HG03060 (cell line): ENCODE data around the gene TNRC6C.
"Not testable (repeated sequence)": the region's sequence is repeated elsewhere in the genome, so short reads cannot be mapped to it uniquely, and the experiment has no call there.

Source experiments
- ATAC-seq: cut with Tn5 transposase; IDR thresholded peaks from one replicate; pipeline ENCODE4 v1.9.1; 2021; ENCODE audit warnings: low read depth, moderate number of reproducible peaks; ENCODE audit not compliant: unreplicated experiment

Gene TNRC6C

DNA sequence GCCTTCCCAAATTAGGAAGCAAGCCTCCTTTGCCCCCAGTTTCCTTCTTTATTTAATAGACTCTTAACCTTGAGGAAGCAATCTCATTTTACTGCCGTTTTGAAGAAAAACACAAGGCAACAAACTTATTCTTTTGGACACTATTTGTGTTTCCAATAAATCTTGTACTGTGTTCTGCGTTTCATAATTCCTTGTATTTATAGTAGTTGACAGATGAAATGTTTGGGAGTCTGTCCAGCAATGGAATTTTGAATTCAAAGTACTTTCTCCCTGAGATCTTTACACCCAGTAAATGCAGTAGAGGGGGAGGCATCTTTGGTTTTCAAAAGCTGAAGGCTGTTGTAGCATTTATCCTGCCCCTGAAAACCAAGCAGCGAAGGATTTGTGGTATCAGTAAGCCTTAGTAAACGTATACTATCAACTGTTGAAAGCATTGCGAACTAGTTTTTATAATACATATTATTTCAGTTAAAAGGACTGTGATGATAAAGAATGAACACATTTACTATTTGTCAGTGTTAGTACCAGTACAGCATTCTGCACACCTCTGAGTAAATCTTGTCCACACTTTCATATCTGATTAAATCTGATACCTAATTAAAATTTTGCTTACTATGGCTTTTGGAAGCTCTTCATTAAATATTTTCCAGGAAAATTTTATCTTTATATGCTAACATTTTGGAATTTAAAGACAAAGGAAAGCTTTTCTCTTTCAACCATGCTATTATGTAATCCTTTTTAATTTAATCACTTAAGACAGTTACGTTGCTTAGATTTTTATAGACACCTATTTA is 83.1 kb downstream of the TNRC6C start:
- no peak for ATAC-seq

DNA sequence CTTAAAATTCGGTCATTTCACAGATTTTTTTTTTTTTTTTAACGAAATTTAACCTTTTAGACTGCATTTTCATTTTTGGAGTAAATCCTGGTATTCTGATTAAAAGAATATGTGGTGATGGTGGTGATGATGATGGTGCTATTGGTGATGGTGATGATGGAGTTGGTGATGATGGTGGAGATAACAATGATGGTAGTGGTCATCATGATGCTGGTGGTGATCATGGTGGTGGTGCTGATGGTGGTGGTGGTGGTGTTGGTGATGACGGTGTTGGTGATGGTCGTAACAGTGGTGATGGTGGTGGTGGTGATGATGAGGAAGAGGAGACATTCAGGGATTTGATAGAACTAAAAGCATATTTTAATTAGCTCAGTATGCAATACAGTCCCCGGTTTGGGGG is 84.0 kb downstream of the TNRC6C start:
- ATAC-seq: no peak

DNA sequence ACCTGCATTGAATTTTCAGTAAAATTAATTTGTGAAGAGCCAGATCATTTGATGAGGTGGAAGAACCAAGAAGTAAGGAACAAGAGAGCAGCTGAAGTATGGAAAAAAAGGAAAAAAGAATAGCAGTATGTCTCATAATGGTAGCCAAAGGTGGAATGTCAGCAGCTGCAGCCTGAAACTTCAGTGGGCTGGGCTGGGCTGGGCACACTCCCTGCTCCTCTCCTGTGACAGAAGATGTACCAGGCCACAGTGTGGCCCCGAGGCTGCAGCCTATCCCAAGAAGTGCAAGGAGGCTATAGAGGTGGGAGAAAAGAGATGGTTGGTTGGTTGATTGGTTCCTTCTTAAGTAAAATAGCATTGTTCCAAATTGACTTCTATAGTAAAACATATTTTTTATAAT is 84.5 kb downstream of the TNRC6C start:
- no peak for ATAC-seq

DNA sequence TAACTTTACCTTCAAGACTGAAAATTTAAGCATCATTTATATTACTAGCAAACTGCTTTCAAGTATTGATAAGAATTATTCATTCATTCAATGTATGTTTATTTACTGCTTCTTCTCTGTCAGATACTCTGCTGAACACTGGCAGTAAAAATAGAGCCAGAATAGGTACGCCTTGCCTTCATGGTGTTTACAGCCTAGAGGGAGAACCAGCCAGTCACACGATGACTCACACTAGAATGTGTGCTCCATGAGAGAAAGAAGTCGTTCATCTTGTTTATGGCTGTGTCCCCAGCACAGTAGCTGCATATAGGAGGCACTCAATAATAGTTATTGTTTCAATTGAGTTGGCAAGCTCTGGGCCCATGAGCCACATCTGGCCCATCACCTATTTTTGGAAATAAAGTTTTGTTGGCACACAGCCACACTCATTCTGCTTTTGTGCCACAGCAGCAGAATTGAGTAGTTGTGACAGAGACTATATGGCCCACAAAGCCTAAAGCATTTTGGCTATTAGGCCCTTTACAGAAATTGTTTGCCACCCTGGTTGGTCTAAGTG is 85.9 kb downstream of the TNRC6C start:
- ATAC-seq: no peak

DNA sequence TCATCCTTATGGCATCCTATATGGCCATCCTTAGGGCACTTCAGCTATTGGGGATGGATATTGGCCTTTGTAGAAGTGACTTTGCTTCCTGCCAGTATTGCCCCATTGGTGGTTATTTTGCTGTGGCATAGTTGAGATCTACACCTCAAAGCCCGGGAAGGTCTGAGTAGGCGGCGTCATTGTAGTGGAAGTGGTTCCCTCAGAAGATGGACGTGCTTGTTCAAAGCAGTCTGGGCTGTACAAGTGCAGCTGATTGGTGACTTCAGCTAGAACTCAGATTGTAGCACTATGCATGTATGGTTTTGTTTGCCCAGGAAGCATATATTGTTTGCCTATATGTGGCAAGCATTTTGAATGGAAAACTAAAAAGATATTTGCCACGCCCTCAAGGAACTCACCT is 86.8 kb downstream of the TNRC6C start:
- no peak for ATAC-seq

DNA sequence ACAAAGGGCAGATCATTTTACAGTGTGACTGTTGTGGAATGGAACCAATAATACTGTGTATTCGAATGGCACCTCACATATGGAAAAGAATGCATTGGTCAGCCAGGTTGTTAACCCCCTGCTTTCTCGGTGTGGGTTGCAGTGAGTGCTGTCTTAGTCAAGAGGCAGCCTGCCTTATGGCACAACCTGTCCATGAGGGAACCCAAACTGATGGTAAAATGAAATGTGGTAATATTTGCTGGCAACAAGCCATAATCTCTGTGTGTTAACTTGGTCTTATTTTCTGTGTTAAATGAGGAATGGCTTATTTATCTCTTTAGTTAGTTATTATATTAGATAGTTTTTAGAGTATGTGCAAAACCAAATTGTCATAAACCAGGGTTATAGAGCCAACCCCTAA is 88.4 kb downstream of the TNRC6C start:
- ATAC-seq: no peak

DNA sequence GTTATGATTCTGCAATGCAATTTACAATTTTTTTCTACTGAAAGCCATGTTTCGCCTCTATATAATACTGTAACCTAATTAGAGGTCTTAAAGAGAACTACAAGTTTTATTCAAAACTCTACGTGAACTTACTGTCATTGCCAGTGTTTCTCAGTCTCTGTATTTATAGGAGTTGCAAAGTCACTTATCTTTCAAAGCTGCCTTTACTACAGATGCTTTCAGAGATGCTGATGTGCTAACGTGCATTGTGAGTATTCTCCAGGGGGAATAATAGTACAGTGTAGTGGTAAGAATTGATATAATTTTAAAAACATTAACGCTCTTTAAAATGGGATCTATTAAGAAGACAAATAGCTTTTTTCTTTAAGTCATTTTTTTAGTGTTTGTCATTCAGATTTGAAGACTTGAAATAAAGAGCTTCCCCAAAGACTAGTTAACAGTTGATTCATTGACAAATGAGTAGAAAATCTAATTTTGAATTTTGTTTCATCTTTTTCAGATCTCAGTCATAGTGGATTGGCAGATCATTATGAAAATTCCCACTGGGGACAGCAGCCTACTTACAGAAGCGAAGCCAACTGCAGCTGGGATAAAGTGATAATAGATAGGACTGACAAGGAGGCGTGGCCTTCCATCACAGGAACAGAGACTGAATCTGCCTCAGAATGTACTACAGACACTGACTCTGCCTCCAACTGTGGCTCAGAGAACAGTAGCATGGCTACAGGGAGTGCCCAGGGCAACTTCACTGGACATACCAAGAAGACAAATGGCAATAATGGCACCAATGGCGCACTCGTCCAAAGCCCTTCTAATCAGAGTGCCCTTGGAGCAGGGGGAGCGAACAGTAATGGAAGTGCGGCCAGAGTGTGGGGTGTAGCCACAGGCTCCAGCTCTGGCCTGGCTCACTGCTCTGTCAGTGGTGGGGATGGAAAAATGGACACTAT is 90.1 kb downstream of the TNRC6C start:
- ATAC-seq: no peak

DNA sequence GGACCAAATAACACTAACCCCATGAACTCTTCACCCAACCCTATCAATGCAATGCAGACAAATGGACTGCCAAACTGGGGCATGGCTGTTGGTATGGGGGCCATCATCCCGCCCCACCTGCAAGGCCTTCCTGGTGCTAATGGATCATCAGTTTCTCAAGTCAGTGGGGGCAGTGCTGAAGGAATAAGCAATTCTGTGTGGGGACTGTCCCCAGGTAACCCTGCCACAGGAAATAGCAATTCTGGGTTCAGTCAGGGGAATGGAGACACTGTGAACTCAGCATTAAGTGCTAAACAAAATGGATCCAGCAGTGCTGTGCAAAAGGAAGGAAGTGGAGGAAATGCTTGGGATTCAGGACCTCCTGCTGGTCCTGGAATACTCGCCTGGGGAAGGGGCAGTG is 91.1 kb downstream of the TNRC6C start:
- no peak for ATAC-seq

DNA sequence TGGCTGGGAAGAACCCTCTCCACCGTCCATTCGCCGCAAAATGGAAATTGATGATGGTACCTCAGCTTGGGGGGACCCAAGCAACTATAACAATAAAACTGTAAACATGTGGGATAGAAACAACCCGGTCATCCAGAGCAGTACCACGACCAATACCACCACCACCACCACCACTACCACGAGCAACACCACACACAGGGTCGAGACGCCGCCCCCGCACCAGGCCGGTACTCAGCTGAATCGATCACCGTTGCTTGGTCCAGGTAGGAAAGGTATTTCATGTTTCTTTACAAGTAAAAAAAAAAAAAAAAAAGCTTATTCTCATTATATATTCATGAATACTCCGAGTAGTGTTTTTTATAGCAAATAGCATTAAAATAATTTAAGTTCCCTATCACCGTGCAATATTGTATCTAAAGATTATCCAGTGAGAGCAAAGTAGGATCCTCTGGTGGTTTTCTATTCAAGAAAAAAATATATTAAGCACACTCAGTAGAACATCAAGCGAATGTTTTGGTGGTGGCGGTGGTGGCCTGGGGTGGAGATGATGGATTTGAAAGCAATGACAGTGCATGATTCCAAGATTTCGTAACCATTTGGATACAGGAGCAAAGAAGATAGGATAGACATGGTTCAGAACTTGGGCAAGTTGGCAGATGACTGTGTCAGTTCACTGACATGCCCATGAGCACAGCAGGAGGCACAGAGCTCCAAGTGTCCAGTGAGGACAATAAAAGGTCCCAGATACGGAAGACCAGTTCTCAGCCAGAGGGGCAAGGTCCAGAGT is 92.9 kb downstream of the TNRC6C start:
- ATAC-seq: no peak

DNA sequence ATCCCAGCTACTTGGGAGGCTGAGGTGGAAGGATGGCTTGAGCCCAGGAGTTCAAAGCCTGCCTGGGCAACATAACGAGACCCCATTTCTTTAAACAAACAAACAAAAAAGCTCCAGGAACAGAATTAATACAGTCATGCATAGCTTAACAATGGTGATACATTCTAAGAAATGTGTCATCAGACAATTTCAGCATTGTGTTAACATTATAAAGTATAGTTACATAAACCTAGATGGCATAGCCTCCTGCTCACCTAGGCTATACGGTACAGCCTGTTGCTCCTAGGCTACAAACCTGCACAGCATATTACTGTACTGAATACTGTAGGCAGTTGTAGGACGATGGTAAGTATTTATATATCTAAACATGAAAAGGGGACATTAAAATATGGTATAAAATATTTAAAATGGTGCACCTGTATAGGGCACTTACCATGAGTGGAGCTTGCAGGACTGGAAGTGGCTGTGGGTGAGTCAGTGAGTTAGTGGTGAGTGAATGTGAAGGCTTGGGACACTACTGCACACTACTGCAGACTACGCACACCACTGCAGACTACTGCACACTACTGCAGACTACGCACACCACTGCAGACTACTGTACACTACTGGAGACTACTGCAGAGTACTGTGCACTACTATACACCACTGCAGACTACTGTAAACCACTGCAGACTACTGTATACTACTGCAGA is 95.4 kb downstream of the TNRC6C start:
- no peak for ATAC-seq

DNA sequence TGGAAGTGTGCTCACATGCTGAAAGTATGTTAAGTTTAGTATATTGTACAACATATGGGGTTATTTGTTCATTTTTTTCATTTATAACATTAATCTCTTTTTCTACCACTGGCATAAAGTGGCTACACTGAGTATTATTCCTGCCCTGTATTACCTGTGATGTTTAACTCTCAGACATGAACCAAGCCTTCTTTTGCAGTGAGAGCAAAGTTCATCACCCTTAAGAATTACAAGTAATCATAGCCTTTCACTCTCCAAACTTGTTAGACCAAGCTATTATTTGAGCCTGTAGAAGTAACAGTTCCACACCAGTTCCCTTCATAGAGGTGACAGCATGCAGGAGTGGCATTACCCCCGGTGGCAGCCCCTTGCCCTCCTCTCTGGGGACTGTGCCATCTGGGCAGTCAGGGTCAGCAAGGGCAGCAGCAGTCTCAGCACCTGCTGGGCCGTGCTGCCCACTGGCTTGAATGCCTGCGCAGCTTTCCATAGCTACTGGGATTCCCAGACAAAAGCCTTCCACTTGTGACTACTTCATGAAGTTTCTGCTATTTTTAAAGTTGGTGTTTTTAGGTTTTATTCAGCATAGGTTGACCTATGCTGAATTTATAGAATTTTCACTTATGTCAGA is 98.7 kb downstream of the TNRC6C start:
- no peak for ATAC-seq

DNA sequence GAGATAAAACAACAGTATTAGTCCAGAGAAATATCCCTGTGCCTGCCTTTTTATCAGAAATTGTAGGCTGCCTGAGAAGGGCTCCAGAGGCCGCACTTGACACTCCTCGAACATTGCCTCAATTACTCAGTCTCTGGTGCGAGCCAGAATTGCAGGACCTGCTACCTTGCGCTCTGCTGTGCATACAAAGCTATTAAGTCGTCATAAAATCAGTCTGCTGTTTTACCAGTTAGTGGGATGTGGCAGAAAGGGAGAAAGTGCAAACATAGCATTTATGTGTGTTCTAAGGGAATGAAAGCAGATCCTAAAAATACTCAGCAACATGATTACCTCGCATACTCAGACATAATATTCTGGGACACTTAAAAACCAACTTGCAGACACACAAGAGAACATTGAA is 99.5 kb downstream of the TNRC6C start:
- no peak for ATAC-seq

DNA sequence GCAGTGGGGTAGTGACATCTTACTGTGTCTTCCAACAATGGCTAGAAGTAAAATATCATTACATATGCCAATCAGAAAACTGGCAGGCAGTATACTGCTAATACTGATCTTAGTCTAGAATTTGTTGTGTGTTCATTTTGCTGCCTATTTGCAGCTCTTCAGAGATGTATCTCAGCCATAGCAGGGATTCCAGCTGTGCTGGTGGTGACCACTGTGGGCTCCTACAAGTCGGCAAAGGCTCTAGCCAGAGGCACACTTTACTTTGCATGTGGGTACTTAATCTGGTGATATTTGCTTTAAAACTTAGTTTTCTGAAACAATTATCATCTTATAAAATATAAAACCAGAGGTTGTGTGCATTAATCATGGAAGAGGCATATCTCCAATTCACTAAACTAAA is 100.1 kb downstream of the TNRC6C start:
- no peak for ATAC-seq

DNA sequence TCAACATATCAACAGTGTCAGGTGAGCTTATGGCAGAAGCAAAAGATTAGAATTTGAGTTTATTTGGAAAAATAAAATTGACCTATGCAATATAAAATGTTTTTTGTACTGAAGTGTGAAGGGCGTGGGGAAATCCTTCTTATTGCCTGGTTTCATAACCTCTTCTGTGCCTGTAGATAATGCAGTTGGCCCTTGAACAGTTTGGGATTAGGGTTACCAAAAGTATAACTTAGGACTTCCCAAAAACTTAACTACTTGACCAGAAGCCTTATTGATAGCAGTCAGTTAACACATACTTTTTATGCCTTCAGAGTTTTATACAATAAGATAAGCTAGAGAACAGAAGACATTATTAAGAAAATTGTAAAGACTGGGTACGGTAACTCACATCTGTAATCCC is 104.1 kb downstream of the TNRC6C start:
- ATAC-seq: no peak

DNA sequence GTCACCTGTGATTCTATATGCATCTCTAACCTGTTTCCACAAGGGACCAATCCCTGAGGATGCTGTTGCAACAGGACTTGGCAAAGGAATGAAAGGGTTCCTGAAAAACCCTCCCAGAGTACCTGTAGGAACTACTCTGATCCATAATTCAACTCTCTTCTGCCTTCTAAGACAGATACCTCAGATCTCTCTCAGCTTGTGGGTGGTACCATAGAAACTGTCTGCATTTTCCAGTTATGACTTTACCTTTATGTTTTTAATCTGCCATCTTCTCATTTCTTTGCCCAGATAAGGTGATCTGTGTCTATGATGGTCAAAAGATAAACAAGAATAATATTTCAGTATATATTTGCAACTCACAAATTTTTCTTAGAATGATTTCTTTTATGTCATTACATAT is 105.0 kb downstream of the TNRC6C start:
- no peak for ATAC-seq

DNA sequence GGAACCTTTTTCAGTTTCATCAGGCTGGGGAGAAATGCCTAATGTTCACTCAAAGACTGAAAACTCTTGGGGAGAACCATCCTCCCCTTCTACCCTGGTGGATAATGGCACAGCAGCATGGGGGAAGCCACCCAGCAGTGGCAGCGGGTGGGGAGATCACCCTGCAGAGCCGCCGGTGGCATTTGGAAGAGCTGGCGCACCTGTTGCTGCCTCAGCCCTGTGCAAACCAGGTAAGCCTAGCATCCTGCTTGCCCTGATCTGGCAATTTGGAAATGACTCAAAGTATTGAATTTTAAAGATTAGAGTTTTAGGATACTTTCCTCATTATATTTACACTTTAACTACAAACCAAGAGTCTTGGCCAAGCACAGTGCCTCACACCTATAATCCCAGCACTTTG is 106.2 kb downstream of the TNRC6C start:
- ATAC-seq: no peak

DNA sequence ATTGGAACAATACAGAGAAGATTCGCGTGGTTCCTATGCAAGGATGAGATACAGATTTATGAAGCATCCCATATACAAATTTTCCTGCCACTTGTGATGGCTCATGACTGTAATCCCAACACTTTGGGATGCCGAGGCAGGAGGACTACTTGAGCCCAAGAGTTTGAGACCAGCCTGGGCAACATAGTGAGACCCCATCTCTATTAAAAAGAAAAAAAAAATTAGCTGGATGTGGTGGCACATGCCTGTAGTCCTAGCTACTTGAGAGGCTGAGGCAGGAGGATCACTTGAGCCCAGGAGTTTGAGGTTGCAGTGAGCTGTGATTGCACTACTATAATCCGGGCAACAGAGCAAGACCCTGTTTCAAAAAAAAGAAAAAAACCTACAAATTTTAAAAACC is 108.5 kb downstream of the TNRC6C start:
- ATAC-seq: not testable (repeated sequence)

DNA sequence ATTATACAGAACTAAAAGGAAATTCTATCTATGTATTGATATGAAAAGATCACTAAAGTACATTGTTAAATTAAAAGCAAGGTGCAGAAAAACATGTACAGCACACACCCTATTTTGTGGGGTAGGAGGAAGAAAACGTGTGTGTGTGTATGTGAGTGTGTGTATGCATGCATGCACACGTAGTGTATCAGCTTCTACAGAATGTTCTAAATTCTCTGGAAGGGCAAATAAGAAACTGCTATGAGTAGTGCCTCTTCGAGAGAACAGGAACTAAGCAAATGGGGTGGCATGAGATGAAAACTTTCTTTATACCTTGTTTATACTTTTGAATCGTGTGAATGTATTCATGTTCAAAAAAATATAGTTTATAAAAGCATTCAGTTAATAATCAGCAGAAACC is 111.2 kb downstream of the TNRC6C start:
- ATAC-seq: no peak

DNA sequence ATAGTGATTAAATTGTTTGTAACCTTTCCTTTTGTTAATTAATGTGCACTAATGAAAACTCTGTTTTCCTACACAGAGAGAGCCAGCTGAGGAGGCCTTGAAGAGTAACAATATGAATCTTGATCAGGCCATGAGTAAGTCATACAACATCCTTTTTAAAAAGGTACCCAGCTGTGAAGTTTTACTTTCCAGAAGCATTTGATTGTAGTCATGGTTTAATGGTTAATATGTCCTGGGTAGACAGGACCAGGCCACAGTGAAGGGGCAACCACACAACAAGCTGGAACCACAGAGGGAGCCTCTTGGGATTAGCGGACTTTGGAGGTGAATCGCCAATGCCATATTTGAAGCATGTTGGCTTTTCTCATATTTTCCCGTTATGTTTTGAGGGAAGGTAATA is 114.5 kb downstream of the TNRC6C start:
- no peak for ATAC-seq

DNA sequence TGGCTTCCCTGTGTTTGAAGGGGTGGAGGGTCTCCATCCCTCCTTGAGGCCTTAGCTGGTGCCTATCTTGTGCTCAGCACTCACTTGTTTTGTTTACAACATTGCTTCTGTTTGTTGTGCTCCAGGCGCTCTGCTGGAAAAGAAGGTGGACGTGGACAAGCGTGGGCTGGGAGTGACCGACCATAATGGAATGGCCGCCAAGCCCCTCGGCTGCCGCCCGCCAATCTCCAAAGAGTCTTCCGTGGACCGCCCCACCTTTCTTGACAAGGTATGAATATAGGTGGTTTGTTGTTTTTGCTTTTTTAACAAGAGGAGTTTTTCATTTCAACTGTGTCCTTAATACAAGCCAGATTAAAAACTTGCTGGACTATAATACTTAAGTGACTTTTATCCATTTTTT is 116.5 kb downstream of the TNRC6C start:
- ATAC-seq: no peak
